ENCODE measurements around the gene TPRN. TPM values are rescaled to one million over a fixed set of nuclear protein-coding genes. Genes with fewer than 3 reads are reported as not detected.

Gene TPRN
- total RNA-seq, 4 donors from 2014 or later, result 76.2 to 228 (median 117) TPM

- no peaks in the 10 kb centered on the region for H3K9me3 ChIP-seq
- H3K27me3 ChIP-seq, result no peaks in the 10 kb centered on the region
- in situ Hi-C loops (cut with MboI; ENCODE audit: low pct_ligation_motif_present in 1 of 4, low pct_unique_long_range_greater_than_20kb in 1 of 4, low sequenced_read_pairs in 3 of 4) (no loop called here), intact Hi-C loops (cut with DNase I; ENCODE audit: low total_unique reads) (no loop called here)
- H3K36me3 ChIP-seq, result no peaks in the 10 kb centered on the region
- H3K4me1 ChIP-seq, result peaks cover 20 to 70% (median 63%) of the 10 kb centered on the region in 4 donors
- TF ChIP-seq POLR2A (IDR thresholded peaks at IDR 0.05) (no peak), POLR2AphosphoS5 (IDR thresholded peaks at IDR 0.05) (no peak), EP300 (IDR thresholded peaks at IDR 0.05; ENCODE audit: low read depth) (no peak), CTCF (IDR thresholded peaks at IDR 0.05) (no peak)
- peak overlapping the region; percentile 82 to 90 (median 88) for H3K27ac ChIP-seq
- no peak overlapping the region for H3K4me3 ChIP-seq
- DNase-seq, result no peak
- 80 to 87% methylated on average over 3 to 13 of the region's 14 CpGs for WGBS, 2 donors (ENCODE audit: low coverage in 1 of 2)
These were observed 6.8 kb downstream of the TPRN start for GRCh38 chr9:137193771-137194170.

- no peaks in the 10 kb centered on the region for H3K27me3 ChIP-seq
- H3K4me3 ChIP-seq, result no peak overlapping the region
- DNase-seq, result no peak
- in situ Hi-C loops (cut with MboI; ENCODE audit: low pct_ligation_motif_present in 1 of 4, low pct_unique_long_range_greater_than_20kb in 1 of 4, low sequenced_read_pairs in 3 of 4) (no loop called here), intact Hi-C loops (cut with DNase I; ENCODE audit: low total_unique reads) (no loop called here)
- H3K9me3 ChIP-seq, result no peaks in the 10 kb centered on the region
- TF ChIP-seq CTCF (IDR thresholded peaks at IDR 0.05) (no peak), POLR2A (IDR thresholded peaks at IDR 0.05) (no peak), EP300 (IDR thresholded peaks at IDR 0.05; ENCODE audit: low read depth) (no peak), POLR2AphosphoS5 (IDR thresholded peaks at IDR 0.05) (no peak)
- 73% methylated on average over 2 of the region's 2 CpGs; no CpG with 5 or more reads in 1 of the 2 donors for WGBS, 2 donors (ENCODE audit: low coverage in 1 of 2)
- H3K27ac ChIP-seq, result no peak overlapping the region
- peaks cover 20 to 63% (median 54%) of the 10 kb centered on the region in 4 donors for H3K4me1 ChIP-seq
- H3K36me3 ChIP-seq, result no peaks in the 10 kb centered on the region
These were observed 7.7 kb downstream of the TPRN start for GRCh38 chr9:137192859-137193258.

GRCh38 chr9:137192448-137192780, 8.1 kb downstream of the TPRN start:
- Histone ChIP-seq H3K9me3 (no peaks in the 10 kb centered on the region), H3K27ac (no peak overlapping the region), H3K36me3 (no peaks in the 10 kb centered on the region), H3K4me1 (peaks cover 20 to 63% (median 55%) of the 10 kb centered on the region in 4 donors), H3K4me3 (no peak overlapping the region), H3K27me3 (no peaks in the 10 kb centered on the region)
- no peak for DNase-seq
- 73 to 86% methylated on average over 4 to 10 of the region's 10 CpGs for WGBS, 2 donors (ENCODE audit: low coverage in 1 of 2)
- intact Hi-C loops (cut with DNase I; ENCODE audit: low total_unique reads) (no loop called here), in situ Hi-C loops (cut with MboI; ENCODE audit: low pct_ligation_motif_present in 1 of 4, low pct_unique_long_range_greater_than_20kb in 1 of 4, low sequenced_read_pairs in 3 of 4) (no loop called here)
- TF ChIP-seq CTCF (IDR thresholded peaks at IDR 0.05) (no peak), EP300 (IDR thresholded peaks at IDR 0.05; ENCODE audit: low read depth) (no peak), POLR2AphosphoS5 (IDR thresholded peaks at IDR 0.05) (peak in 1 of 3 donors; percentile 10)

DNA sequence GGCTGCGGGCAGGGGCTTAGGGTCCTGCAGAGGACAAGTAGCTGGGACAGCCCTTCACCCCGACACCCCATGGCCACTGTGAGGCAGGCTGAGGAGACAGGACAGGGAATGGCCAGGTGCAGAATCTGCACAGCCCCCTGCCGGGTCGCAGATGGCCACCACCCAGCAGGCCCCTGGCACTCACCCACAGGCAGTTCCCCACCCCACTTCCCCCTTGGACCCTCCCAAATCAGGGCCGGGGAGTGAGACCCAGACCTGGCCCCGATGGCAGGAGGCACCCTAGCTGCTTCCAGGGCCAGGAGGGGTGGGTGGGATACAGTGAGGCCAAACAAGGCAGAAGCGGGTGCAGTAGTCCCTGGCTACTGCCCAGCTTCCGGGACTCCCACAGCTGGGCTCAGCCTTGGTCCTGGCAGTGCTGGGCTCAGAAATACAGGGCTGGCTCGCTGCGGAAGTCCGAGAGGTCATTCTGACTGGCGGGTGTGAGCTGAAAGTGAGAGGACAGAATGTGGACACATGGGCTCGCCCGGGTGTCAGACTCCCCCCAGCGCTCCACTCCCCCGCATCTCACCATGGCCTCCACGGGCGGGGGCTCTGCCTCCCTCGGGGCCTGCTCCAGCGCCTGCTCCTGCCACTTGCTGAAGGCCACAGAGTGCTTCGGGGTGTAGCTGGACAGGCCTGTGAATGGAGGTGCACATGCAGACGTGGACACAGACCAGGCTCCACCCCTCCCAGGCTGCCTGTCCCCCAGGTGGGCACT, 8.7 kb downstream of the TPRN start:
- Histone ChIP-seq H3K9me3 (no peaks in the 10 kb centered on the region), H3K27me3 (no peaks in the 10 kb centered on the region), H3K36me3 (no peaks in the 10 kb centered on the region), H3K27ac (no peak overlapping the region), H3K4me1 (peaks cover 25 to 63% (median 55%) of the 10 kb centered on the region in 4 donors), H3K4me3 (no peak overlapping the region)
- intact Hi-C loops (cut with DNase I; ENCODE audit: low total_unique reads) (no loop called here), in situ Hi-C loops (cut with MboI; ENCODE audit: low pct_ligation_motif_present in 1 of 4, low pct_unique_long_range_greater_than_20kb in 1 of 4, low sequenced_read_pairs in 3 of 4) (no loop called here)
- WGBS, 2 donors (ENCODE audit: low coverage in 1 of 2), result 83 to 89% methylated on average over 5 to 21 of the region's 22 CpGs
- TF ChIP-seq POLR2A (IDR thresholded peaks at IDR 0.05) (no peak), EP300 (IDR thresholded peaks at IDR 0.05; ENCODE audit: low read depth) (no peak), CTCF (IDR thresholded peaks at IDR 0.05) (no peak), POLR2AphosphoS5 (IDR thresholded peaks at IDR 0.05) (no peak)
- no peak for DNase-seq

Measured in transverse colon (tissue), 4 donors.